ENCODE results near the gene NRP2. TPM values are rescaled to one million over a fixed set of nuclear protein-coding genes. Genes with fewer than 3 reads are reported as not detected.

NRP2 gene
- total RNA-seq, 1 experiment from 2014 or later, result 1.2 TPM

GRCh38 chr2:205803500-205803899 is 121.2 kb downstream of the NRP2 start:
- CTCF ChIA-PET, result no interaction called here
- H3K9ac ChIP-seq (ENCODE audit: low read length), result no peak overlapping the region
- H4K20me1 ChIP-seq (ENCODE audit: insufficient read depth), result no peaks in the 10 kb centered on the region
- H3K9me2 ChIP-seq (ENCODE audit: insufficient read depth), result no peaks in the 10 kb centered on the region
- no peak overlapping the region for H3K4me3 ChIP-seq (replicated peaks in 1 of 2; ENCODE audit: low read depth in 1 of 2, low read length in 2 of 2)
- 0 out of 2 replicates have a peak, but pooled peaks cover 5% of the 10 kb centered on the region for H3K27me3 ChIP-seq (ENCODE audit: insufficient read depth, low read length)
- RAD21 ChIA-PET (ENCODE audit: low non-redundant PET in 1 of 2, low total read pairs in 2 of 2, uncharacterized antibody in 2 of 2, unreplicated experiment in 2 of 2), result no interaction called here
- no peaks in the 10 kb centered on the region for H3K4me1 ChIP-seq (ENCODE audit: control insufficient read depth in 1 of 2, insufficient read depth in 2 of 2, low read length in 2 of 2)
- H3K27ac ChIP-seq (ENCODE audit: low read depth, low read length), result no peak overlapping the region
- POLR2A ChIA-PET, result no interaction called here
- no peaks in the 10 kb centered on the region for H3K9me3 ChIP-seq (ENCODE audit: control insufficient read depth in 1 of 2, insufficient read depth in 1 of 2, low read depth in 1 of 2, low read length in 2 of 2)
- TF ChIP-seq POLR2AphosphoS5 (IDR thresholded peaks at IDR 0.05; ENCODE audit: low read depth, low read length) (no peak), RAD21 (IDR thresholded peaks at IDR 0.05; ENCODE audit: low read depth) (no peak), ELF1 (IDR thresholded peaks at IDR 0.05; ENCODE audit: borderline replicate concordance, low read depth) (no peak), CEBPB (IDR thresholded peaks at IDR 0.05; ENCODE audit: low read depth) (no peak), REST (IDR thresholded peaks at IDR 0.05; ENCODE audit: low read depth) (no peak), YY1 (IDR thresholded peaks at IDR 0.05; ENCODE audit: extremely low read depth, insufficient replicate concordance, low read depth, low read length) (no peak)
- H3K4me2 ChIP-seq (ENCODE audit: low read length), result no peak overlapping the region
- intact Hi-C loops (cut with micrococcal nuclease), result no loop called here
- no peak overlapping the region for H2AFZ ChIP-seq (ENCODE audit: low read depth, low read length, poor library complexity, severe bottlenecking)
- BruUV-seq (replicated peaks), result no TSS peak
- no peaks in the 10 kb centered on the region for H3K79me2 ChIP-seq (ENCODE audit: insufficient read depth, low read length)
- no peak for DNase-seq (ENCODE audit: low read depth, low spot score)
- ATAC-seq, result no peak
- H3K36me3 ChIP-seq (ENCODE audit: control insufficient read depth in 1 of 2, insufficient read depth in 2 of 2, low read length in 2 of 2), result no peaks in the 10 kb centered on the region

GRCh38 chr2:205805136-205805535 is 122.8 kb downstream of the NRP2 start:
- no peak overlapping the region for H3K4me3 ChIP-seq (replicated peaks in 1 of 2; ENCODE audit: low read depth in 1 of 2, low read length in 2 of 2)
- ChIA-PET POLR2A (no interaction called here), RAD21 (ENCODE audit: low non-redundant PET in 1 of 2, low total read pairs in 2 of 2, uncharacterized antibody in 2 of 2, unreplicated experiment in 2 of 2) (no interaction called here), CTCF (no interaction called here)
- no peak for ATAC-seq
- H3K27me3 ChIP-seq (ENCODE audit: insufficient read depth, low read length), result 0 out of 2 replicates have a peak, but pooled peaks cover 5% of the 10 kb centered on the region
- no peaks in the 10 kb centered on the region for H3K9me3 ChIP-seq (ENCODE audit: control insufficient read depth in 1 of 2, insufficient read depth in 1 of 2, low read depth in 1 of 2, low read length in 2 of 2)
- intact Hi-C loops (cut with micrococcal nuclease), result no loop called here
- H3K4me1 ChIP-seq (ENCODE audit: control insufficient read depth in 1 of 2, insufficient read depth in 2 of 2, low read length in 2 of 2), result no peaks in the 10 kb centered on the region
- no peak for TF ChIP-seq ZNF274 (IDR thresholded peaks at IDR 0.05; ENCODE audit: low read depth, low read length)
- TF ChIP-seq YY1 (IDR thresholded peaks at IDR 0.05; ENCODE audit: extremely low read depth, insufficient replicate concordance, low read depth, low read length), result no peak
- BruUV-seq (replicated peaks), result no TSS peak
- H3K36me3 ChIP-seq (ENCODE audit: control insufficient read depth in 1 of 2, insufficient read depth in 2 of 2, low read length in 2 of 2), result no peaks in the 10 kb centered on the region
- no peaks in the 10 kb centered on the region for H3K9me2 ChIP-seq (ENCODE audit: insufficient read depth)
- H3K79me2 ChIP-seq (ENCODE audit: insufficient read depth, low read length), result no peaks in the 10 kb centered on the region
- DNase-seq (ENCODE audit: low read depth, low spot score), result no peak
- no peaks in the 10 kb centered on the region for H4K20me1 ChIP-seq (ENCODE audit: insufficient read depth)
- no peak overlapping the region for H3K4me2 ChIP-seq (ENCODE audit: low read length)
- no peak overlapping the region for H3K9ac ChIP-seq (ENCODE audit: low read length)
- no peak overlapping the region for H3K27ac ChIP-seq (ENCODE audit: low read depth, low read length)
- H2AFZ ChIP-seq (ENCODE audit: low read depth, low read length, poor library complexity, severe bottlenecking), result no peak overlapping the region

All from HCT116 (cell line).